NCI-H1436 (cell line): ENCODE results near the gene CEMIP.

Experiments
- DNase-seq: peaks from one replicate; lab custom pipeline; 2025; lab: John Stamatoyannopoulos, UW

The CEMIP gene

DNA sequence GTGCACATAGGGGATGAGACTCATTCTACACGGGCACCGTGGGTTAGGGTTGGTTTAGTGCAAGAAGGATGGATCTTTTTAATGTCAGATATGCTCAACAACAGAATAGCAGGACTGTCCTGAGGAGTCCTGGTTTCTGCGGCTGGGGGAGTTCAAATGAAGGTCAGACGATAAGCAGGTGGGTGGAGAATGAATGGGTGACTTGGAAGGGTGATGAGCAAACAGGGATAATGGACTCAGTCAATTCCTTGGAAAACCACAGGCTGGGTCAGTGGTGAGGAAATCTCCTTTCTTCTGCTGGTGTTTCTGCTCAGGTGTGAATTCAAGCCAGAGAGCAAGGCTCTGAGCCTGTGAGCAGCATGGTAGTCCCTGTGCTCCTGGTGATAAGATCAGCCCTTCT is 150.5 kb downstream of the CEMIP start:
- no peak for DNase-seq

DNA sequence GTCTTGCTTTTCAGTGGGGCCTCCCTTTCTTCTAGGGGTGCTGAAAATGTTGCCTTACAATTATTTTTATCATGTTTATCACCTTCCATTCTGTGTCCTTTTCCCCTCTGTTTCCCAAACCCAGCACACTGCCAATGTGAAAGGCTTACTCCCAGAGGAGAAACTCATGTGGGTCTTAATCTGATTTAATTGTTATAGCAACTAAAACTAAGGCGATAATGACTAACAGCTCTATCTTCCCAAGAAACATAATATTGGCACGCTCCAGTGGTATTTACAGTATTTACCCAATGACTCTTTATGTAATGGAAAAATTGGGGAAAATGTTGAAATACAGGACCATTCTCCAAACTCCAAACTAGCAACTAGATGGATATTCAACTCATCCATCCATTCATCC is 152.0 kb downstream of the CEMIP start:
- no peak for DNase-seq

DNA sequence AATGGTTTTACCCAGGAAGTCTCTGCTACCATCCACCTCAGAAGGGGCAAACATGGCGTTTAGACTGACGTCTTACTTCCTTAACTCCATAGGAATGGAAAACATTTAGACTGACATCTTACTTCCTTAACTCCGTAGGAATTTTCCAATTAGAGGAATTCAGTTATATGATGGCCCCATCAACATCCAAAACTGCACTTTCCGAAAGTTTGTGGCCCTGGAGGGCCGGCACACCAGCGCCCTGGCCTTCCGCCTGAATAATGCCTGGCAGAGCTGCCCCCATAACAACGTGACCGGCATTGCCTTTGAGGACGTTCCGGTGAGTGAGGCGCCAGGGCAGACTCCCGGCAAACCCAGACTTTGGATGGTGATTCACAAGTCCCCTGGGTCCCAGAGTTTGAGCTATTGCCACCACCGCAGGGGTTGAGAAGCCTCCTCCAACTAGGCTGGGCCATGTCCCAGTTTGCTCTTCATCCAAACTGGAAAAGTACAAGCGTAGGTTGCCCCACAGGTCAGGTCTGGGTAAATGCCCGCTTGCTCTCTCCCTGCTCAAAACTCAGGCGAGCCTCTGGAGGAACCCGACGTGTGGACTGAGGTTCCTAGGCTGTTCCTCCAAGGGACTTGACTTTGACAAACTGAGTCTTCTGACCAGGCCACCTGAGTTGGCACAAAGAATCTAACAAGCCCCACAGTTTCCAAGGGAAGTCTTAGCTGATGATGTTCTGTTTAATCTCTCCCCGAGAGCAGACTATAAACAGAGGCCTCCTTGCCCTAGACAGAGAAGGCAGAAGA is 152.7 kb downstream of the CEMIP start:
- DNase-seq = no peak

DNA sequence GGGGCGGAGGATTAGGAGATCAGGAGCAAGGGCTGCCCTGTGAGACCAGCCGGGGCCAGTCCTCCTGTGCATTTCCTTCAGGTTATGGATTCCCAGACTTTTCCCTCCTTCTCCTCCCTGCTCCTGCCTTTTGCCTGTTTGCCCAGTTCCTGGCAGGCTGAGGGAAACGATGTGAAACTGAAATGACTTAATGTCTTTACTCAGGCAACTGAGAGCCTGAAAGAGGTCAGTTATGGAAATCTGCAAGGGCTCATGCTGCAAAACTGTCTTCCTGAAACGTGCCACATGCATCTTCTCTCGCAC is 153.3 kb downstream of the CEMIP start:
- DNase-seq = no peak

DNA sequence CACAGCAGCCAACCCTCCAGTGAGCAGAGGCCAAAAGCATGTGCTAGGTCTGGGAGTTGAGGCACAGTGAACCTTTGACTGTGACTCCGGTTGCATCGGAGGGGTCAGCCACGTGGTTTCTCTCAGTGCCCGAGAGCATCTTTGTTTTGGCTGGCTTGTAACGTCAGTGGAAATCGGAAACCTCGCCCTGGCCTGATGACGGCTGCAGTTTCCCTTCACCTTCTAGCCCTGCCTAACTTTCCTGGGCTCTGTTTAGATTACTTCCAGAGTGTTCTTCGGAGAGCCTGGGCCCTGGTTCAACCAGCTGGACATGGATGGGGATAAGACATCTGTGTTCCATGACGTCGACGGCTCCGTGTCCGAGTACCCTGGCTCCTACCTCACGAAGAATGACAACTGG is 153.8 kb downstream of the CEMIP start:
- no peak for DNase-seq

DNA sequence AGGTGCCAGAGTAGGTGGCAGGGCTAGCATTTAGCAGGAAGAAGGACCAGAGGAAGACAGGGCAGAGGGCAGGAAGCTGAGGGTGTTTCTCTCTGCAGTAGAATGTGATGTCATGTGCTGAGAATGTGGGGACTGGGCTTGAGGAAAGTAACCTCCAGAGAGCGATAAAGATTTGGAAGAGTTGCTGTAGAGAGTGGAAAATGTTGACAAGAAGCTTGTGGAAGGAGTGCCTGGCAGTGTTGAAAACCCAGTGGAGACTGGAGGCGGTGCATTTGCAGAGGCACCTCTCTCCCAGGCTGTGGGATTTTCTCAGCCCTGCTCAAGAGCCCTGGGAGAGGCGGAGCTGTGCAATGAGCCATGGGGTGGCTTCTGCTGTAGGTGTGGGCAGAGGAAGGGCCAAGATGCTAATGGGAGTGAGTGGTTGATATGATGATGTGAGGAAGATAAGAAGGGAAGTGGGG is 155.6 kb downstream of the CEMIP start:
- DNase-seq = no peak

DNA sequence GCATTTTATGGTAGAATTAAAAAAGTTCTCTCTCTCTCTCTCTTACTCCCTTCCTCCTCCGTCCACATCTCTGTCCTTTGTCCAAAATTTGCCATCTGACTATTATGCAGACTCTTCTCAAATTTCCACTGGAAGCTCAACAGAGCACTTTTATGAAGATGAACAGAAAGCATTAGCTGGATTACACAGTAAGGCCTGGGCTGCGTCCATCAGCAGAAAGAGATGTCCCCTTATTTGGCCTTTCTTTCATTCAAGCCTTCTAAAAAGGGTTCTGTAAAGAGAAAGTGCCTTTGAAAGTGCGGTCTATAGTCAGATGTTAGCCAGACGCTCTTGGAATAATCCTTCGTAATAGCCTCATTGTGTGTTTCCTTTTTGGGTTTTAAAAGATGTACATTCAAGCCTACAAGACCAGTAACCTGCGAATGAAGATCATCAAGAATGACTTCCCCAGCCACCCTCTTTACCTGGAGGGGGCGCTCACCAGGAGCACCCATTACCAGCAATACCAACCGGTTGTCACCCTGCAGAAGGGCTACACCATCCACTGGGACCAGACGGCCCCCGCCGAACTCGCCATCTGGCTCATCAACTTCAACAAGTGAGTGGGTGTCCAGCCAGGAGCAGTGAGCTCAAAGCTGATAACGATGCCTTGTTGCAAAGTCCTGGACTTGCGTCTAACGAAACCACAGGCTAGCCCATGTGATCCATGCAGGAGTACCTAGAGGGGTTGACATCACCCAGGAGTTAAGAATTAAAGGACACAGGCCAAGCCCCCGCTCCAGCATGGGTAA is 157.3 kb downstream of the CEMIP start:
- no peak for DNase-seq

DNA sequence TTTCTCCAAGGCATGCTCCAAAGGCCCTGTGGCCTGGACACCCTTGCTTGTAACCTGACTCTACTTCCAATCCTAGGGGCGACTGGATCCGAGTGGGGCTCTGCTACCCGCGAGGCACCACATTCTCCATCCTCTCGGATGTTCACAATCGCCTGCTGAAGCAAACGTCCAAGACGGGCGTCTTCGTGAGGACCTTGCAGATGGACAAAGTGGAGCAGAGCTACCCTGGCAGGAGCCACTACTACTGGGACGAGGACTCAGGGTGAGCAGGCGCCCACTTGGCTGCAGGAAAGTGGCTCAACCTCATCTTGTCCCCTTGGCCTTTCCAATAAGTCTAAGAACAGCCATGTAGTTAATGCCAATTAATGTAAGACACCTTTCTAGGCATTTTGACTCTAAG is 158.5 kb downstream of the CEMIP start:
- DNase-seq = no peak

DNA sequence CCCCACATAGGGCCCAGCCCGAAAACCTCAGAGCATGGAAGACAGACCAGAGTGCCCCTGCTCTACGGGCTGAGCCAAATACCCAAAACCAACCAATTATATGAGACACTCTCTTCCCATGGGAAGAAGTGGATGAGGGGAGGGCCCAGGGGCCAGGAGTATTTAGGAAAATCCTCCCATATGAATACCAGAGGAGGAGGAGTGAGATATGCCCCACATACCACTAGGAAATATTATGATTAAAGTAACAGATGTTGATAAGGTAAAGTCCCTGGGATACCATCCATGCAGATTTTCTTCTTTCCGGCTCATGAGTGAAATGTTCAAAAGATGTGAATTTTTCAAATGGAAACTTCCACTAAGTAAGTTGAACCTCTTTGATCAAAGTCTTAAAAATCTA is 160.0 kb downstream of the CEMIP start:
- no peak for DNase-seq

DNA sequence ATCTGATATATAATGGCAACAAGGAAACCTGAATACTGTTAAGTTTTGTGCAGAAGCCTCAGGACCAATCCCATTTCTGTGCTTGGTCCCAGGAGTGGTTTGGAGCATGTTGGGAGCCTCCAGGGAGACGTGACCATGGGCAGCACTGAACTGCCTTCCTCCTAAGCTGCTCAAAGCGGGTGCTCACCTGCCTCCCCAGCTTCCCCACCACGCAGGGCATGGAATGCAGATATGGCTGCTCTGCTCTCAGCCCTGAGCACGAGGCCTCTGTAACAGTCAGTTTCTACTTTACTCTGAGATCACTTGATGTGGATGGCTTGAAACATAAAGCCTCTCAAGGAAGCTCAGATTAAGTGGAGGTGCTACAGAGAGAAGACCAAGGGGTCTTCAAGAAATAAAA is 161.2 kb downstream of the CEMIP start:
- no peak for DNase-seq

DNA sequence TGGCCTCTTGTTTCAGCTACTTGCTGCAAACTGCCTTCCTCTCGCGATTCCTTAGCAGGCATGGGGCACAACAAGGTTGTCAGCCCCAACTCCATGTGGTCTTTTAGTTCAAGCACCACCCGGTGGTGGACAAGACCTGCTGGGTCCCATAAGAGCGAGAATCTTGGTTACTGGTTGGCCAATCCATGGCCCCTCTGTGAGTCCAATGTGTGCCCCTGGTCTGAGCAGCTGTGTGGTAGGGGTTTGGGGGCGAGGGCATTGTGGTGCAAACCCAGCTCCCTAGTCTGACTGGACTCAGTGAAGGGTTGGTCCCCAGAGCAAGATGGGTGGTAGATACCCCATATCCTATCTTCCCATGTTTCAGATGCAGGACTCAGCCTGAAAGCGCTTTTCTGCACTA is 161.7 kb downstream of the CEMIP start:
- DNase-seq = no peak

DNA sequence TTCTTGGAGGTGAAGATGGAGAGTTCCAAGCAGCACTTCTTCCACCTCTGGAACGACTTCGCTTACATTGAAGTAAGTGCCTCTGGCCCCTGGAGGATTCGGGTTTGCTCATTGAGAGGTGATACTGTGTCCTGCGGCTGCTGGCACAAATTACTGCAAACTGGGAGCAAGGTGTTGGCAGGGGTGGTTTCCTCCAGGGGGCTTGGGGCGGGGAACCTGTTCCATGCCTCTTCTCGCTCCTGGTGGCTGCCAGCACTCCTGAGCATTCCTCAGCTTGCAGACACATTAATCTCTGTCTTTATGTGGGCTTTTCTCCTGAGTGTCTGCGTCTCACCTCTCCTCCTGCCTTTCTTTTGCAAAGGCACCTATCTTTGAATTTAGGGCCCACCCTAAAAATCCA is 163.1 kb downstream of the CEMIP start:
- no peak for DNase-seq

DNA sequence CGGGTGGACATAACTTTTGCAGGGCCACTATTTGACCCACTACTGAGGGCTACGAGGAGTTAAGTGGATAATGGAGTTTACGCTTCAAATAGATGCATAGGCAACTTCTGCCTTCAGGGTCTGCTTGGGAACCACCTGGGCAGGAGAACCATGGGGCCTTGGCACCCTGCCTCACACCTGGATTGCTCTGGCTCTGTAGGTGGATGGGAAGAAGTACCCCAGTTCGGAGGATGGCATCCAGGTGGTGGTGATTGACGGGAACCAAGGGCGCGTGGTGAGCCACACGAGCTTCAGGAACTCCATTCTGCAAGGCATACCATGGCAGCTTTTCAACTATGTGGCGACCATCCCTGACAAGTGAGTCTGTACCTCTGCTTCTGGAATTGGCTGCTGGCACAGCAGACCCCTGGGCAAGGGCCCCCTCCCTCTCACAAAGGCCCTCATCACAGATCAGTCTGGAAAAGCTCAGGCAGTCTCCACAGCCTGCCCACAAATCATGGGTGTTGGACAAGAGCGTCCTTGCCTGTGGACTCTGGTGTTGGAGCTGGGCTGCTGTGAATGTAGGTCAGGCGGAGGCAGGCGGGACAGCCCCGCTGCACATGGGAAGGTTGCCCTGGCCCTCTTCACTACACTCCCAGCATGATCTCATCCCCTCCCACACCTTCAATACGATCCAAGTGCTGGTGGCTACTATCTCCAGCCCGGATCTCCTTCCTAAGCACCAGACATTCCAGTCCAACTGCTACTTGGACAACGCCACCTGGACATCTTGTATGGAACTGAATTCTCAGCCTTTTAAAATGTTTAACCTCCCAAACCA is 163.8 kb downstream of the CEMIP start:
- DNase-seq = no peak

DNA sequence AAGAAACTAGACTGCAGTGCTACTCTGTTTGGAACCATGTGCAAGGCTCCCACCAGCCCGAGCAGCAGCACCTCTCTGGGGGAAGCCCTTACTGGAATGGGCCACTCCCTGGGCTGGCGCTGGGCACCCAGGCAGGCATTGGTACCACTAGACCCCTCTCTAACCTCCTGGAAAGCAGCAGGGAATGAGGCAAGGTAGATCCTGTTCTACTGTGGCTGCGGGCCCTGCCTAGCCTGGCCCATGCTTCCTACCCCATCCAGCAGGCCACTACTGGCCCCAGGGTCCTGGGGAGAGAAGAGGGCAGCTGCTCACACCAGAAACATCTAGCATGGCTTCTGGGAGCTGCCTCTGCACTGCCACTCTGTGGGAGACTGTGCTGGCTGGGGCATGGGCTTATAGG is 165.6 kb downstream of the CEMIP start:
- no peak for DNase-seq

DNA sequence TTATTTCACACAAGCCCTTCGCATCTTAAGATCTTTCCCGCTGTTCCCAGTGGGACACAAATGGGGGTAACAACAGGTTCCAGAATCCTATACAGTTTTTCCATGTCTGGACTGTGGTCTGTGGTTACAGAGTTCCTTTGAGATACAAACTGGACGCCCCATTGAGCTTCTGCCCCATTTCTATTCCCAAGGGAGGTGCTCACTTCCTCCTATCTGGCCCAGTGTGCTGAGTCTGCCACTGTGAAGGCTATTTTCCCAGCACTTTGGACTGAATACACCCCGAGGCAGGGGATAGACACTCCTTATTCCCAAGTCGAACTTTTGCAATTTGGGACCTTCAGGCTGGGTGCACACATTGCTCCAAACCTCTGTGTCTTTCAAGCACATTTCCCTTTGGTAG is 166.4 kb downstream of the CEMIP start:
- no peak for DNase-seq

DNA sequence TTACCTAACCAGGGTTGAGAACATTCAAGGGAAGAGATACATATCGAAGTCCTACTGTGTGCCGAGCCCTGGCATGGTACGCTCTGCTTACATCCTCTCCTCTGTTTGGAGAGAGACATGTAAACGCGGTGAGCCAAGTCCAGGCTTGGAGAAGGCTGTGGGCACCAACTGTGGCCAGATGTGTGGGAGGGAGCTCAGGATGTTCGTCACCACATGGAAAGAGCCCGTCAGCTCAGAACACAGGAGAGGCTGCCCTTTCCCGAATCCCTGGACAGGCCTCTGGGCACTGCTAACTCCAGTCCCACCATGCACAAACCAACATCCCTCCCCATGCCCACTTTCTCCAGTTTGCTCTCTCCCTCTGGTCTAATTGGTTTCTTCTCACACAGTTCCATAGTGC is 167.4 kb downstream of the CEMIP start:
- no peak for DNase-seq

DNA sequence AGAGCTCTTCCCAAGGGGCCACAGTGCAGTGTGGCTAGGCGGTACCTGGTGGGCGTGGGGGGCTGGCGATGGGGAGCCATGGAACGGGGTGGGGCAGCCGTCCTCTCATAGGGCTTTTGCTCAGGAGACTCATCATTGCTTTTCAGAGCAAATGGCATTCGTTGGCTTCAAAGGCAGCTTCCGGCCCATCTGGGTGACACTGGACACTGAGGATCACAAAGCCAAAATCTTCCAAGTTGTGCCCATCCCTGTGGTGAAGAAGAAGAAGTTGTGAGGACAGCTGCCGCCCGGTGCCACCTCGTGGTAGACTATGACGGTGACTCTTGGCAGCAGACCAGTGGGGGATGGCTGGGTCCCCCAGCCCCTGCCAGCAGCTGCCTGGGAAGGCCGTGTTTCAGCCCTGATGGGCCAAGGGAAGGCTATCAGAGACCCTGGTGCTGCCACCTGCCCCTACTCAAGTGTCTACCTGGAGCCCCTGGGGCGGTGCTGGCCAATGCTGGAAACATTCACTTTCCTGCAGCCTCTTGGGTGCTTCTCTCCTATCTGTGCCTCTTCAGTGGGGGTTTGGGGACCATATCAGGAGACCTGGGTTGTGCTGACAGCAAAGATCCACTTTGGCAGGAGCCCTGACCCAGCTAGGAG is 169.6 kb downstream of the CEMIP start:
- no peak for DNase-seq

DNA sequence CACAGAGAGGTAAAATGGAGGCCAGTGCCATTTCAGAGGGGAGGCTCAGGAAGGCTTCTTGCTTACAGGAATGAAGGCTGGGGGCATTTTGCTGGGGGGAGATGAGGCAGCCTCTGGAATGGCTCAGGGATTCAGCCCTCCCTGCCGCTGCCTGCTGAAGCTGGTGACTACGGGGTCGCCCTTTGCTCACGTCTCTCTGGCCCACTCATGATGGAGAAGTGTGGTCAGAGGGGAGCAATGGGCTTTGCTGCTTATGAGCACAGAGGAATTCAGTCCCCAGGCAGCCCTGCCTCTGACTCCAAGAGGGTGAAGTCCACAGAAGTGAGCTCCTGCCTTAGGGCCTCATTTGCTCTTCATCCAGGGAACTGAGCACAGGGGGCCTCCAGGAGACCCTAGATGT is 170.6 kb downstream of the CEMIP start:
- no peak for DNase-seq

DNA sequence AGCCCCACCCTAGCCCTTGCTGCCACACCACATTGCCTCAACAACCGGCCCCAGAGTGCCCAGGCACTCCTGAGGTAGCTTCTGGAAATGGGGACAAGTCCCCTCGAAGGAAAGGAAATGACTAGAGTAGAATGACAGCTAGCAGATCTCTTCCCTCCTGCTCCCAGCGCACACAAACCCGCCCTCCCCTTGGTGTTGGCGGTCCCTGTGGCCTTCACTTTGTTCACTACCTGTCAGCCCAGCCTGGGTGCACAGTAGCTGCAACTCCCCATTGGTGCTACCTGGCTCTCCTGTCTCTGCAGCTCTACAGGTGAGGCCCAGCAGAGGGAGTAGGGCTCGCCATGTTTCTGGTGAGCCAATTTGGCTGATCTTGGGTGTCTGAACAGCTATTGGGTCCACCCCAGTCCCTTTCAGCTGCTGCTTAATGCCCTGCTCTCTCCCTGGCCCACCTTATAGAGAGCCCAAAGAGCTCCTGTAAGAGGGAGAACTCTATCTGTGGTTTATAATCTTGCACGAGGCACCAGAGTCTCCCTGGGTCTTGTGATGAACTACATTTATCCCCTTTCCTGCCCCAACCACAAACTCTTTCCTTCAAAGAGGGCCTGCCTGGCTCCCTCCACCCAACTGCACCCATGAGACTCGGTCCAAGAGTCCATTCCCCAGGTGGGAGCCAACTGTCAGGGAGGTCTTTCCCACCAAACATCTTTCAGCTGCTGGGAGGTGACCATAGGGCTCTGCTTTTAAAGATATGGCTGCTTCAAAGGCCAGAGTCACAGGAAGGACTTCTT is 171.3 kb downstream of the CEMIP start:
- no peak for DNase-seq

DNA sequence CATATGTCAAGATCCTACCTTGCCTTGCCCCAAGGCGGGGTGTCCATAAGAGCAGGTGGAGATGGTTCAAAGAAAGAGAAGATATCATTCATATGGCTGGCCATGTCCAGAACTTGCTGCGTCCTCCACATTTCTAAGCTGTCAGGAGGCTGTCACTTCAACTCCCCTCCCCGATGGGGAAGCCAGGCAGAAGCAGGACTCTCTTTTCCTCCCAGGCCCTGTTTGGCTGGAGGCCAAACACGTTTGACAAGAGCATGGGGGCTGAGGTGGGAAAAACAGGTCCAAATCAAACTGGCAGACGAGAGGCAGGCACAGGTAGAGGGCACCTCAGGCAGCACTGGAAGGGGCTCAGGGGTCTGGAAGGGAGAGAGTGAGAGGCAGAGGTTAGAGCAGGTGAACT is 172.8 kb downstream of the CEMIP start:
- DNase-seq = no peak
